ENCODE data around the gene TRPM2. TPM values are rescaled to one million over a fixed set of nuclear protein-coding genes. Genes with fewer than 3 reads are reported as not detected.

TRPM2 gene
- total RNA-seq, 1 experiment from 2014 or later: 0.26 TPM

DNA sequence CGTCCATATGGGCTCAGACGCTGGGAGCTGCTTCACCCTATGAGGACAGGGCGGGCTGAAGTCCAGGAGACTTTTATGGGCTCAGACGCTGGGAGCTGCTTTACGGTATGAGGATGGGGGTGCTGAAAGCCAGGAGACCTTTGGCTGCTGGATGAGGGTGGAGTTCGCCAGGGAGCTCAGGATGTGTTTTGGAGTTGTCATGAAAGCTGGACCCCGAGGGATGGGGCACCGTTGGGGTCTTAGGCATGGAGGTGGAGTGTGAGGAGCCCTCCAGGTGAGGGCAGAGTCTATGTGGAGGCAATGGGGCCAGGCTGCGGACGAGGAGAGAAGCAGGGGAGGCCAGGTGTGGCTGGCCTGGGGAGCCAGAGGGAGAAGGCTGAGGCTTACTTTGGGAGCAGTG lies 27.5 kb downstream of the TRPM2 start:
- Histone ChIP-seq H3K27ac (ENCODE audit: low read length) (no peak overlapping the region), H3K4me3 (ENCODE audit: low read depth in 2 of 2, low read length in 2 of 2) (no peak overlapping the region), H3K9me3 (ENCODE audit: control insufficient read depth, insufficient read depth, low read depth, low read length) (no peaks in the 10 kb centered on the region), H3K36me3 (ENCODE audit: control insufficient read depth, insufficient read depth, low read length) (no peaks in the 10 kb centered on the region), H3K4me1 (ENCODE audit: control insufficient read depth, insufficient read depth, low read length) (no peaks in the 10 kb centered on the region), H3K27me3 (ENCODE audit: control insufficient read depth, insufficient read depth, low read length) (no peaks in the 10 kb centered on the region)
- ATAC-seq (no peak), DNase-seq (ENCODE audit: low read depth, low spot score) (no peak)
- intact Hi-C loops (cut with micrococcal nuclease; ENCODE audit: unreplicated experiment) (no loop called here), in situ Hi-C loops (cut with HindIII; ENCODE audit: low pct_unique_long_range_greater_than_20kb, low sequenced_read_pairs) (no loop called here)
- no TSS peak for BruUV-seq (replicated peaks)
- CTCF ChIA-PET: interaction anchor here (0.5 kb wide), 1 partner anchor 10 kb away, joined by 5 read pairs; no protein-coding TSS in a partner anchor
- TF ChIP-seq, protein P1, sequence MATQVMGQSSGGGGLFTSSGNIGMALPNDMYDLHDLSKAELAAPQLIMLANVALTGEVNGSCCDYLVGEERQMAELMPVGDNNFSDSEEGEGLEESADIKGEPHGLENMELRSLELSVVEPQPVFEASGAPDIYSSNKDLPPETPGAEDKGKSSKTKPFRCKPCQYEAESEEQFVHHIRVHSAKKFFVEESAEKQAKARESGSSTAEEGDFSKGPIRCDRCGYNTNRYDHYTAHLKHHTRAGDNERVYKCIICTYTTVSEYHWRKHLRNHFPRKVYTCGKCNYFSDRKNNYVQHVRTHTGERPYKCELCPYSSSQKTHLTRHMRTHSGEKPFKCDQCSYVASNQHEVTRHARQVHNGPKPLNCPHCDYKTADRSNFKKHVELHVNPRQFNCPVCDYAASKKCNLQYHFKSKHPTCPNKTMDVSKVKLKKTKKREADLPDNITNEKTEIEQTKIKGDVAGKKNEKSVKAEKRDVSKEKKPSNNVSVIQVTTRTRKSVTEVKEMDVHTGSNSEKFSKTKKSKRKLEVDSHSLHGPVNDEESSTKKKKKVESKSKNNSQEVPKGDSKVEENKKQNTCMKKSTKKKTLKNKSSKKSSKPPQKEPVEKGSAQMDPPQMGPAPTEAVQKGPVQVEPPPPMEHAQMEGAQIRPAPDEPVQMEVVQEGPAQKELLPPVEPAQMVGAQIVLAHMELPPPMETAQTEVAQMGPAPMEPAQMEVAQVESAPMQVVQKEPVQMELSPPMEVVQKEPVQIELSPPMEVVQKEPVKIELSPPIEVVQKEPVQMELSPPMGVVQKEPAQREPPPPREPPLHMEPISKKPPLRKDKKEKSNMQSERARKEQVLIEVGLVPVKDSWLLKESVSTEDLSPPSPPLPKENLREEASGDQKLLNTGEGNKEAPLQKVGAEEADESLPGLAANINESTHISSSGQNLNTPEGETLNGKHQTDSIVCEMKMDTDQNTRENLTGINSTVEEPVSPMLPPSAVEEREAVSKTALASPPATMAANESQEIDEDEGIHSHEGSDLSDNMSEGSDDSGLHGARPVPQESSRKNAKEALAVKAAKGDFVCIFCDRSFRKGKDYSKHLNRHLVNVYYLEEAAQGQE (IDR thresholded peaks at IDR 0.05; ENCODE audit: insufficient read depth in 1 of 2, low read depth in 2 of 2, low read length in 1 of 2): no peak
- no peak for TF ChIP-seq TCF7L2 (IDR thresholded peaks at IDR 0.05; ENCODE audit: low read depth, low read length)
- POLR2A ChIA-PET: no interaction called here

- Histone ChIP-seq H3K4me1 (ENCODE audit: control insufficient read depth, insufficient read depth, low read length) (no peaks in the 10 kb centered on the region), H3K36me3 (ENCODE audit: control insufficient read depth, insufficient read depth, low read length) (no peaks in the 10 kb centered on the region), H3K9me3 (ENCODE audit: control insufficient read depth, insufficient read depth, low read depth, low read length) (no peaks in the 10 kb centered on the region), H3K27me3 (ENCODE audit: control insufficient read depth, insufficient read depth, low read length) (no peaks in the 10 kb centered on the region), H3K27ac (ENCODE audit: low read length) (no peak overlapping the region), H3K4me3 (ENCODE audit: low read depth in 2 of 2, low read length in 2 of 2) (no peak overlapping the region)
- TF ChIP-seq, protein P1 (IDR thresholded peaks at IDR 0.05; ENCODE audit: insufficient read depth in 1 of 2, low read depth in 2 of 2, low read length in 1 of 2): no peak
- TF ChIP-seq, protein P2, sequence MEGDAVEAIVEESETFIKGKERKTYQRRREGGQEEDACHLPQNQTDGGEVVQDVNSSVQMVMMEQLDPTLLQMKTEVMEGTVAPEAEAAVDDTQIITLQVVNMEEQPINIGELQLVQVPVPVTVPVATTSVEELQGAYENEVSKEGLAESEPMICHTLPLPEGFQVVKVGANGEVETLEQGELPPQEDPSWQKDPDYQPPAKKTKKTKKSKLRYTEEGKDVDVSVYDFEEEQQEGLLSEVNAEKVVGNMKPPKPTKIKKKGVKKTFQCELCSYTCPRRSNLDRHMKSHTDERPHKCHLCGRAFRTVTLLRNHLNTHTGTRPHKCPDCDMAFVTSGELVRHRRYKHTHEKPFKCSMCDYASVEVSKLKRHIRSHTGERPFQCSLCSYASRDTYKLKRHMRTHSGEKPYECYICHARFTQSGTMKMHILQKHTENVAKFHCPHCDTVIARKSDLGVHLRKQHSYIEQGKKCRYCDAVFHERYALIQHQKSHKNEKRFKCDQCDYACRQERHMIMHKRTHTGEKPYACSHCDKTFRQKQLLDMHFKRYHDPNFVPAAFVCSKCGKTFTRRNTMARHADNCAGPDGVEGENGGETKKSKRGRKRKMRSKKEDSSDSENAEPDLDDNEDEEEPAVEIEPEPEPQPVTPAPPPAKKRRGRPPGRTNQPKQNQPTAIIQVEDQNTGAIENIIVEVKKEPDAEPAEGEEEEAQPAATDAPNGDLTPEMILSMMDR (IDR thresholded peaks at IDR 0.05): no peak
- TF ChIP-seq TCF7L2 (IDR thresholded peaks at IDR 0.05; ENCODE audit: low read depth, low read length): no peak
- TF ChIP-seq POLR2AphosphoS5 (IDR thresholded peaks at IDR 0.05; ENCODE audit: low read depth, low read length): no peak
- TF ChIP-seq SIN3A (IDR thresholded peaks at IDR 0.05; ENCODE audit: borderline replicate concordance, insufficient read depth, low read depth, low read length): no peak
- CTCF ChIA-PET: no interaction called here
- no TSS peak for BruUV-seq (replicated peaks)
- DNase-seq (ENCODE audit: low read depth, low spot score) (no peak), ATAC-seq (no peak)
- in situ Hi-C loops (cut with HindIII; ENCODE audit: low pct_unique_long_range_greater_than_20kb, low sequenced_read_pairs) (no loop called here), intact Hi-C loops (cut with micrococcal nuclease; ENCODE audit: unreplicated experiment) (no loop called here)
- POLR2A ChIA-PET: no interaction called here
Observed at GRCh38 chr21:44381874-44382273, 28.5 kb downstream of the TRPM2 start.
